ENCODE measurements around the gene SMARCA2.

The SMARCA2 gene

DNA sequence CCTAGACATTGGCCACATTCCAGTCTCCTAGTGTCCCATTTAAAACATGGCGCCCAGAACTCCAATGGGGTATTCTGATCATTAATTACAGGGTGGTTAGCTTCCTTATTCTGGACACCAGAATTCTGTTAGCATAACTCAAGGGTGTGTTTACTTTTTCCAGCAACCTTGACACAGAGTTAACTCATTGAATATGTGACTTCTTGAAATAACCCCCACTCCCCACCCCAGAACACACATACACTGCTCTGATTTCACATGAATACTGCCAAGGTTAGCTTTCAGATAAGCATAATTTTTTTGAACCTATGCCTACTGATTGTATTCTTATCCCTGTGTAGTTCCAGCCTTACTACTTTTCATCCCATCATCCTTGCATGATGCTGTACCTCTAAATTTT, 151.1 kb downstream of the SMARCA2 start:
- in situ Hi-C loops (cut with MboI; ENCODE audit: low sequenced_read_pairs, unreplicated experiment) = no loop called here
- no peak for DNase-seq (ENCODE audit: low spot score)
- TF ChIP-seq, protein P1, sequence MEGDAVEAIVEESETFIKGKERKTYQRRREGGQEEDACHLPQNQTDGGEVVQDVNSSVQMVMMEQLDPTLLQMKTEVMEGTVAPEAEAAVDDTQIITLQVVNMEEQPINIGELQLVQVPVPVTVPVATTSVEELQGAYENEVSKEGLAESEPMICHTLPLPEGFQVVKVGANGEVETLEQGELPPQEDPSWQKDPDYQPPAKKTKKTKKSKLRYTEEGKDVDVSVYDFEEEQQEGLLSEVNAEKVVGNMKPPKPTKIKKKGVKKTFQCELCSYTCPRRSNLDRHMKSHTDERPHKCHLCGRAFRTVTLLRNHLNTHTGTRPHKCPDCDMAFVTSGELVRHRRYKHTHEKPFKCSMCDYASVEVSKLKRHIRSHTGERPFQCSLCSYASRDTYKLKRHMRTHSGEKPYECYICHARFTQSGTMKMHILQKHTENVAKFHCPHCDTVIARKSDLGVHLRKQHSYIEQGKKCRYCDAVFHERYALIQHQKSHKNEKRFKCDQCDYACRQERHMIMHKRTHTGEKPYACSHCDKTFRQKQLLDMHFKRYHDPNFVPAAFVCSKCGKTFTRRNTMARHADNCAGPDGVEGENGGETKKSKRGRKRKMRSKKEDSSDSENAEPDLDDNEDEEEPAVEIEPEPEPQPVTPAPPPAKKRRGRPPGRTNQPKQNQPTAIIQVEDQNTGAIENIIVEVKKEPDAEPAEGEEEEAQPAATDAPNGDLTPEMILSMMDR (IDR thresholded peaks at IDR 0.05; ENCODE audit: borderline replicate concordance, control extremely low read depth, extremely low read depth, insufficient read depth, missing control alignments) = no peak

DNA sequence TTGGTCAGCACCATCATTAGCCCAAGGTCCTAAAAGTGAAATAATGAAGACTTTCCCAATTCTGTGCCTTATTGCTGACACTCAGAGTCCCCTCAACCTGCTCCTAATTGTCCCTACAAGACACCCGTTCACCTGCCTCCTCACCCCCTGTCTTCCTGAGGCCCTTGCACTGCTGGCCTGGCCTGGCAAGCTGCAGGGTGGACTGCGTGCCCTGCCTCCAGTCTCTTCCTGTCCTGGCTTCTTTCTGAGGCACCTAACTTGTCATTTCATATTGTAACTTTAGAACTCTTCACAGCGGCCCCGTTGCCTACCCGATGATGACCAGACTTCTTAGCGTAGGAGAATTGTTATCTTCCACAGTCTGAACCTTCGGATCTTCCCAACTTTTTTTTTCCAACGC, 153.9 kb downstream of the SMARCA2 start:
- no peak for DNase-seq (ENCODE audit: low spot score)
- TF ChIP-seq, protein P1 (IDR thresholded peaks at IDR 0.05; ENCODE audit: borderline replicate concordance, control extremely low read depth, extremely low read depth, insufficient read depth, missing control alignments) = no peak
- in situ Hi-C loops (cut with MboI; ENCODE audit: low sequenced_read_pairs, unreplicated experiment) = no loop called here

DNA sequence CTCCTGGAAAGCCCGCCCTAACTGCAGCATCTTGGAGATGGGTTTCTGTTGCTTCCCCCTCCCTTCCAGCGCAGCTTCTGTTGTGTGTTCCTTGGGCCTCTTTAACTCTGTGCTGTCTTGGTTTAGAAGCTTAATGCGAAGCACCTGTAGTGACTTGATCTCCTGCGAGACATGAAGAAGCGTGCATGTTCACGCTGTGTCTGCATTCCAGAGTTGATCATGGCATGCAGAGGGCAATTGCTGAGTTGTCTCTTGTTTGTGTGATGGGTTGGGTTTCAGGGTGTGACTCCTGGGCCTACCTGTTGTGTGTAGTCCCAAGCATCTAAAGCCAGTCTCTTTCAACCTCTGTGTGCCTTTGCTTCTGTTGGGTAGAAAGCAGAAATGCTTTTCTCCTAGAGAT, 155.6 kb downstream of the SMARCA2 start:
- TF ChIP-seq, protein P1 (IDR thresholded peaks at IDR 0.05; ENCODE audit: borderline replicate concordance, control extremely low read depth, extremely low read depth, insufficient read depth, missing control alignments) = no peak
- in situ Hi-C loops (cut with MboI; ENCODE audit: low sequenced_read_pairs, unreplicated experiment) = no loop called here
- DNase-seq (ENCODE audit: low spot score) = no peak

DNA sequence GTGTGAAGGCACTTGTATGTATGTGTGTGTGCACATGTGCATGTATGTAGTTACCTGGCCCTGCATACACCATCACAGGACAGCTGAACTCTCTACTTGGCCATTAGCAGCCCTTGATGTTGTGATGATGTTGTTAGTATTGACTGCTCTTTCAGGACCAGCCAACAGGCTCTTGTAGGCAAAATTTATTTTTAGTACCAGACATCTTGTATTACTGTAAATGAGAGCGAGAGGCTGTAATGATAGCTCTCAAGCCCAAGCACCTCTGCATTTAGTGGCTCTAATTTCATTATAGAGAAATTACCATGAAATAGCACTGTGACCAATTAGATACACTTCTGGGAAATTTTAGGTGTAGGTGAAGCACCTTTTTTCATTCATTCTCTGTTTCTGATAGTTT, 158.0 kb downstream of the SMARCA2 start:
- in situ Hi-C loops (cut with MboI; ENCODE audit: low sequenced_read_pairs, unreplicated experiment) = no loop called here

DNA sequence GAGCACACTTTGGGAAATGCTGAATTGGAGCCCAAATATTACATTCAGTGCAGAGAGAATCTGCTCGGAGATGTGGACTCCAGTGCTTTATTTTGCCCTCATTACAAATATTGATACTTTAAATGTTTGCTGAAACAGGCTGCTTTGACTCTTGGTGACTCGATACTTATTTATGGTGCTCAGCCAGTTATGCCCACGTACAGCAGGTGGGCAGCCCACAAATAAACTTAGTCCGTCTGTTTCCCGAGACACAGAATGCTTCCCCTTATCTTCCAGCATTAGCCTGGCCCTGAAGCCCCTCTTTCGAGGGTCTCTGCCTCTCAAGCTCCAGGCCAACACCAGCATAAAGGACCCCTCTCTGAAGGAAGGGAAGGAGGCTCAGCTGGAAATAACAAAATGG, 158.7 kb downstream of the SMARCA2 start:
- DNase-seq (ENCODE audit: low spot score) = no peak
- in situ Hi-C loops (cut with MboI; ENCODE audit: low sequenced_read_pairs, unreplicated experiment) = no loop called here
- TF ChIP-seq, protein P1 (IDR thresholded peaks at IDR 0.05; ENCODE audit: borderline replicate concordance, control extremely low read depth, extremely low read depth, insufficient read depth, missing control alignments) = no peak

More for the DNA sequence above, 158.0 kb downstream of the SMARCA2 start:
- TF ChIP-seq, protein P1 (IDR thresholded peaks at IDR 0.05; ENCODE audit: borderline replicate concordance, control extremely low read depth, extremely low read depth, insufficient read depth, missing control alignments) = no peak
- DNase-seq (ENCODE audit: low spot score) = no peak

DNA sequence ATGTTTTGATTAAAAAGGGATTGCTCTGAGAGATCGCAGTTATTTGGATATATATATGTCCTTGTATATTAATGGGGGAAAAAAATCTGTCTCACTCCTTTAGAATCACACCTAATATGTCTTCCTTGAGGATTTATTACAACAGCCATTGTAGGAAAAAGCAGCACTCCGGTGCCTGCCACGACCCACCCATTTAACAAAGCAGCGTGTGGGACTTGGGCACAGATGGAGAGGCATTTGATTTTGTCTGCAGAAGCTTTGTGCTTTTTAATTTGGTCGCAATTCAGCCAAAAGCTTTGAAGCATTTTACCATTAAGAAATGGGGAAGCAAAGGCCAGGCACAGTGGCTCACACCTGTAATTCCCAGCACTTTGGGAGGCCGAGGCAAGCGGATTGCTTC, 159.2 kb downstream of the SMARCA2 start:
- TF ChIP-seq, protein P1 (IDR thresholded peaks at IDR 0.05; ENCODE audit: borderline replicate concordance, control extremely low read depth, extremely low read depth, insufficient read depth, missing control alignments) = no peak
- no peak for DNase-seq (ENCODE audit: low spot score)
- in situ Hi-C loops (cut with MboI; ENCODE audit: low sequenced_read_pairs, unreplicated experiment) = no loop called here

DNA sequence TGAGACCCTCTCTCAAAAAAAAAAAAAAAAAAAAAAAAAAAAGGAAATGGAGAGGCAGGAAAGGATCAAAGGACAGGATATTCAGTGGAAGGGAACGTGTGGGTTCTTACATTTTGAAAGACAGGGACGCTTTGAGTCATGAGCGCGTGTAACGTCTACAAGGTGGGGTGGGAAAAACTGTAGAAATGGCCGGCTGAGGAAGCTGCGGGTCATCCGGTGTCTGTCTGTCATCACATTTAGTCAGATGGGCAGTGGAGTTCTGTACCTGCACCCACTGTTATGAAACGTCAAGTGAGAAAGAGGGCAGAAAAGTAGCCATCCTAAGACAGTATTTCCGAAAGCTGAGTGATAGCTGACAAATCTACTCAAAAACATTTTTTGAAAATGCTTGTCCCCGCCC, 159.8 kb downstream of the SMARCA2 start:
- TF ChIP-seq, protein P1 (IDR thresholded peaks at IDR 0.05; ENCODE audit: borderline replicate concordance, control extremely low read depth, extremely low read depth, insufficient read depth, missing control alignments) = no peak
- no peak for DNase-seq (ENCODE audit: low spot score)

More for the DNA sequence above, 159.8 kb downstream of the SMARCA2 start:
- in situ Hi-C loops (cut with MboI; ENCODE audit: low sequenced_read_pairs, unreplicated experiment) = no loop called here
